HG03196 (cell line): ENCODE measurements around the gene GNA15.

ENCODE experiments used
- ATAC-seq: cut with Tn5 transposase; IDR thresholded peaks from one replicate; pipeline ENCODE4 v1.9.1; 2021; ENCODE audit not compliant: unreplicated experiment

GNA15 gene

DNA sequence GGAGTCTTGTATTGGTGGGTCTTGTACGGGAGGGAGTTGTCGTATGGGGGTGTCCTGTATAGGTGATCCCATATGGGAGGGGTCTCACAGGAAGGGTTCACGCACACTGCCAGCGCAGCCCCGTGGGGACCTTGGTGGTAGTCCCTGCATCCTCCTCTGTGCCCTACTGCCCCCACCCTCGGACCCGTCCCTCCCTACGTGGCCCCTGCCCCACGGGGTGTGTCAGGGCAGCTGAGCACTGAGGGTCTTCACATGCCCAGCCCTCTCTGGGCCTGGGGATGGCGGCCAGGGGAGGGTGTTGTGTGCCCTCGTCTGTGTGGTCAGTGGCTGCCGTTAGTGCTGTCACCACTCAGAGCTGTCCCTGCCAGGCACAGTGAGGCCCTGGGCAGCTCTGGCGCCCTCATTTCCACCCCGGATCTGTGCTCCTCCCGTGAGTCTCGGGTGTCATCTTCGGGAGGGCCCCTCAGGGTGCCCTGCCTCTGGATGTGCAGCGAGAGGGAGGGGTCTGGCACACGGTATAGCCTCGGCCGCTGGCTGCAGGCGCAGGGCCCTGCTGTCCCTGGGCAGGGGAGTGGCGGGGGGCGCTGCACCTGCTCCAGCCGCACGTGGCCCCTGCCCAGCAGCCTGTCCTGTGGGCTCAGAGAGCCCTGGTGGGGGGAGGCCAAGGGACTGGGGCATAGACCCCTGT is 16.0 kb upstream of the GNA15 start:
- ATAC-seq: no peak

DNA sequence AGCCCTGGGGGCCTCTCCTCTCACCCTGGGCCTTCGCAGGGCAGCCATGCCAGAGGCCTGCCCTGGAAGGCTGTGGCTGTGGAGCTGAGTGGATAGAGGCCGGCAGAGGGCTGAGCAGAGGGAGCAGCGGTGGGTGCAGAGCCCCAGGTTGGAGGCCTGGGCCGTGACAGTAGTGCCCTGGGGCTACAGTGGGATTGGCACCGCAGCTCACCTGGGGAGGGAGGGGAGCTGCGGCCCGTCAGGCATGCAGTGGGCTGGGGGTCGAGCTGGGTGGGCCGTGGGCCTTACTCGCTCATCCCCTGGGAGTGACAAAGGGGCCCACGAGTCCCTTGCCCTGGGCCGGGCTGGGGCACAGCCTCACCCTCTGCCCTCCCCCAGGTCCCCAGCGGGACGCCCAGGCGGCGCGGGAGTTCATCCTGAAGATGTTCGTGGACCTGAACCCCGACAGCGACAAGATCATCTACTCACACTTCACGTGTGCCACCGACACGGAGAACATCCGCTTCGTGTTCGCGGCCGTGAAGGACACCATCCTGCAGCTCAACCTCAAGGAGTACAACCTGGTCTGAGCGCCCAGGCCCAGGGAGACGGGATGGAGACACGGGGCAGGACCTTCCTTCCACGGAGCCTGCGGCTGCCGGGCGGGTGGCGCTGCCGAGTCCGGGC is 15.1 kb upstream of the GNA15 start:
- no peak for ATAC-seq

DNA sequence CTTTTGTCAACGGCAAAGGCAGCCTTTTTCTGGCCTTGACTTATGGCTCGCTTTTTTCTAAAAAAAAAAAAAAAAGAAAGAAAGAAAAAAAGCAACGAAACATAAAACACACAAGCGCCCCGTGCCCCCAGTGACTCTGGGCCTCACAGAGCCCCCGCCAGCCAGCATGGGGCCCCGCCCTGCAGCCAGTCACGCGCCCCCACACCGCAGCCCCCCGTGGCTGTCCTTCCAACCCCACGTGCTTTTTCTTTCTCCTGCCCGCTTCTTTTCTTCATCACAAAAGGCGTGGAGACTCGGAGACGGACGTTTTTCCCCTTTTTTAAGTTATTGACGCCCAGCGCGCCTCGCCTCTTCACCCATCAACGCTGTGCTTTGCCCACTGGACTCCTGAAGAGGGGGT is 14.4 kb upstream of the GNA15 start:
- ATAC-seq: no peak

DNA sequence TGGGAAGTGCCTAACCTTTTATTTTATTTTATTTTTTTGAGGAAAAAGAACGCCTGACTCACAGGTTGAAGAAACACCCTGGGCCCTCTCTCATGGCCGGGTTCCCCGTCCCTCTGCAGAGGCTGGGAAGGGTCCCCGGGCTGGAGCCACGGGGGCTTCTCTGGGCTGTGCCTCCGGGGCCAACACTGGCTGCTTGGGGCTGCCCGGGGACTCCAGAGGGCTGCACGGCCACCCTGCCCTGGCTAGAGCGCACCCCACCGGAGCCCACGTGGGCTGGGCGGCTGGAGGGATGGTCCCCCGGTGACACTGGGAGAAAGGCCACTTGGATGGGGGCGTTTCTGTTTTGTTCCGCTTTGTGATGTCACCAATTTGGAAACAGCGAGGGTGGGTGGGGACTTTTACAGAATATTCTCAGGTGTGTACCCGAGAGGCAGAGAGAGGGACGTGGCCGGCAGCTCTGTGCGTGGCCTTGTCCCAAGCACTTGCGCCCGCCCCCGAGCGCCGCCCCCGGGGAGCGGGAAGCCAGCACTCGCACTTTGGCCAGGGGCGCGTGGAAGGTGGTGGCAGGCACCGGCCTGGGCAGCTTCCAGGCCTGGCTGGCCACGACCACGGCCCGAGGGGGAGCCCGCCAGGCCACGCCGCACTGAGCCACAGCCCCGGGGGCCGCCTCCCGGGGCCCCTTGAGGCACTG is 13.9 kb upstream of the GNA15 start:
- no peak for ATAC-seq

DNA sequence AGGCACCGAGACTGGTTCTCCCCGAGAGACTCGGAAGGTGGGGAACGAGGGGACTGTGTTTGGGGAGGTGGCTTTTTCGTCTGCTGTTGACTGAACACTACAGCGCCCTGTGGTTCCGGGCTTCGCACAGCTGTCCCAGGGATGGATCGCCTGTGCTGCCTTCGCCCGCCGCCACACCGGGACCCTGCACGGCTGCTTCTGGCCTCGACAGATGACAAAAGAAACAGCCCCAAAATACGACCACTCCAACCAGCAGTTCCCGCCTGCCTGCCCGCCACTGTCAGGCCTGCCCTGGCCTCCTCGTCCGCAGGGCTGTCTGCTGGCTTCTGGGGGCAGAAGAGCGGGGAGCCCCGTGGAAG is 13.3 kb upstream of the GNA15 start:
- no peak for ATAC-seq

DNA sequence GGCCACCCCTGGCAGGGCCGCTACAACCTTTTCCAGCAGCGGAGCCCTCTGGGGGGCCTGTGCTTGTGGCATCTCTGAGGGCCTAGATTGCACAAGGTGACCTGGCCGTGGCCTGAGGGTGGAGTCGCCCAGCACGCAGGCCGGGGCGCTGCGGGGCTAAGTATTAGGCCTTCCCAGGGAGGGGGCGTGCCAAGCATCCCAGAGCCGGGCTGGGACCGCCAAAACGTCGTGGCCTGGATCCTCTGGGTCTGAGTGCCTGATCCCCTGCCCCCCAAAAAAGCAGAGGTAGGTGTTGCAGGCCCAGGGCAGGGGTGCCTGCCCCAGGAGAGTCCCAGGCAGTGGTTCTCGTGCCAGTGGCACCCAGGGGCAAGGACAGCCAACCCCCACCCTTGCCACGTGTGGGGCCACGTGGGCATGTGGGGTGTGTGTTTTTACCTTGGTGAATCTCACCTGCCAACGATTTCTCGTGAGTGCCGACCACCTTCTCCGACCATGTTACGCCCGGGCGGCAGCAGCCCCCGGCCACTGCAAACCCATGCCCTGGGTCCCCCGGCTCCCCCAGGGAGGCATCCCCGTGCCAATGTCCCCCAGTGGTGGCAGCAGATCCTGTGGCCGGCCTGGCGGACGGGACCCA is 12.6 kb upstream of the GNA15 start:
- no peak for ATAC-seq

DNA sequence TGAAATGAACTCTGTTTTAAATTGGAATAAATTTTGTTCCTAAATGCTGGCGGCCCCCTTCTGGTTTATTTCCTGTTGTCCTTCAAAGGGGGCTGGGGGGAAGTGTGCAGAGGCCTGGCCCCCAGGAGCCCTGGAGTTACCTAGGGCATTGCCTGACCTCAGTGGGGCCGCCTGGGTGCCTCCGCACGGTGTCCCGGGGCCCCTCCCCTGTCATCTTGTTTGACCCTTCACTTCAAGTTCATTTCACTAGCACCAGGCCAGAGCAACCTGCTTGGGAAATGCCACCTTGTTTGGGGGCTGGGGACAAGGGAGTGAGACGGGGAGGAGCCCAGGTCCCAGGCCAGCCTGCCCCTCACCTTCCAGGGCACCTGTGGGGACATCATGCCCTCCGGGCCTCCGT is 11.9 kb upstream of the GNA15 start:
- ATAC-seq: no peak

DNA sequence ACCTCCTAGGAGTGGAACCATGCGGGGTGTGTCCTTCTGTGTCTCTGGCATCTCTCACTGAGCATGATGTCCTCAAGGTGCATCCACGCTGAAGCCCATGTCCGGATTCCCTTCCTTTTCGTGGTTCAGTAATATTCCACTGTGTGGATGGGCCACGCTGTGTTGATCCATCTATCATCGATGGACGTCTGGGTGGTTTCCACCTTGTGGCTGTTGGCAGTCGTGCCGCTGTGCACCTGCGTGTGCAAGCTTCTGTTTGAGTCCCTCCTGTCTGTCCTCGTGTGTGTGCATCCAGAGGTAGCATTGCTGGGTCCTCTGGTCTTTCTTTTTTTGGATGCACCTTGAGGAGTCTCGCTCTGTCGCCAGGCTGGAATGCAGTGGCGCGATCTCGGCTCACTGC is 11.2 kb upstream of the GNA15 start:
- ATAC-seq: no peak

DNA sequence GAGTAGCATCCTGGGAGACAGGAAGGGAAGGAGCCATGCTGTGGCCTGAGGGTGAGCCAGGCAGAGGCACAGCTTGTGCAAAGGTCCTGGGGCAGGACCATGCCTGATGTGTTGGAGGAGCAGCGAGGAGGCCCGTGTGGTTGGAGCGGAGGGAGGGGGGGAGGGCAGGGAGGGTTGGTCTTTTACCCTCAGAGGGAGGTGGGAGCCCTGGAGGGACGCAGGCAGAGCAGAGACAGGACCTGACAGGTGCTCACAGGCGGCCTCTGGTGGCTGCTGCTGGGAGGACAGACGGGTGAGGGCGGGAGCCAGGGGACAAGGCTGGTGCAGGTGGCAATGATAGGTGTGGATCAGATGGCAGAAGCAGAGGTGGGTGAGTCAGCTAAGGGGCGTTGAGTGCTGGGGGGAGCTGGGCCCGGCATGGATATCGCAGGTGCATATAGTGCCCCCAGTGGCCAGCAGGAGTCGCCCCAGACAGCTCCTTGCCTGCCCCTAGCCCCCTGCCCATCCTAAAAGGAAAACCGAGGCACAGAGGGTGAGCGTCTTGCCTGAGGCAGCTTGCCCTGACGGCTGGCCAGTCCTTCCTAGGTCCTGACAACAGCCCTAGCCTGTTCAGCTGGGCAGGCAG is 9.8 kb upstream of the GNA15 start:
- ATAC-seq: no peak

DNA sequence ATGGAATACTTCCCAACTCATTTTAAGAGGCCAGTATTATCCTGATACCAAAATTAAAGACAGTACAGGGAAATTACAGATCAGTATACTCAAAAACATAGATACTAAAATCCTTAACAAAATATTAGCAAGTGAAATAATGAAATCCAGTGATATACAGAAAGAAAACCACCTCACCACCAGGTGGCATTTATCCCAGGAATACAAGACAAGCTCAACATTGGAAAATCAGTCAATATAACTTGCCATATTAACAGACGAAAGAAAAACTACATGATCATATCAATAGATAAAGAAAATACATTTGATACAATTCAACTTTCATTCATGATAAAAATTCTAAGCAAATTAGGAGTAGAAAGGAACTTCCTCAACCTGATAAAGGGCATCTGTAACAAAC is 6.7 kb upstream of the GNA15 start:
- no peak for ATAC-seq

DNA sequence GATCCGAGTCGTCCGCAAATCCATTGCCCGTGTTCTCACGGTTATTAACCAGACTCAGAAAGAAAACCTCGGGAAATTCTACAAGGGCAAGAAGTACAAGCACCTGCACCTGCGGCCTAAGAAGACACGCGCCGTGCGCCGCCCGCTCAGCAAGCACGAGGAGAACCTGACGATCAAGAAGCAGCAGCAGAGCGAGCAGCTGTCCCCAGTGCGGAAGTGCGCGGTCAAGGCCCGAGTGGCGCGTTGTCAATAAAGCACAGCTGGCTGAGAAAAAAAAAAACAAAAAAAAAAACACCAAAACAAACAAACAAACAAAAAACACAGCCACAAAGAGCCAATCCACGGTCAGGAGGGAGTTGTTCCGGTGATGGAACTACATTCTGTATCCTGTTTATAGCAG is 4.7 kb upstream of the GNA15 start:
- no peak for ATAC-seq

DNA sequence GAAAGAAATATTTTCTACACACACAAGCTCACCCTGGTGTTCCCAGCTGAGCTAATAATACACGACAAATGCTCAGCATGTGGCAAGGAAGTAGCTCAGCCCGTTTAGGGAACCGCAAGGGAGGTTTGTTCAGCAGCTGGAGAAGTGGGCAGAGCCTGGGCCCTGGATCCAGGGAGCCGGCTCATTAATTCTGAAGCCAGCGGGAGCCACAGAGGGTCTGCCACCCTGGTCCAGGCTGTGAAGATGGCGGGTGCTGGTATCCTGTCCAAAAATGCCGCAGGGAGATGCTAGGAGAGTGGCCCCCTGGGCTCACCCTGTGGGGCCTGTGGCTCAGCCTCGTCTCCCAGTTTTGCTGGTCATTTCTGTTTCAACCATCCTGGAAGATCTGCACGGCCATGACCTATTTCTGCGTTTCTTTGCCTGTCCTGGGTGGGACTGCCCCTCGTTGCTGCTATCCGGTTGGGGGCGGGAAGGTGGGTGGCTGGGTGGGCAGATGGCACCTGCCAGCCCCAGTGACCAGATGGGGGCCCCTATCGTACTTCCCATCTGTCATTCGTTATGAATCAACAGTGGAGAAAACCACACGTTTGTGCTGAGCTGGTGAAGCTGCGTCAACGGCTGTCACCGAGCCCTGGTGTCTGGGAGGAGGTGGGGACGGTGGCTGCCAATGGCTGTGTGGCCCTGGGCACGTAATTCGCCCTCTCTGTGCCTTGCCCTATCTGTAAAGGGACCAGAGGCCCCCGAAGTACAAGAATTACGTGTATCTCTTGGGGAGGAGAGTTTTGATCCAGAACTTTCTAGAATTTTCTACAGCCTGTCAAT is 2.7 kb upstream of the GNA15 start:
- ATAC-seq: peak; percentile 55

DNA sequence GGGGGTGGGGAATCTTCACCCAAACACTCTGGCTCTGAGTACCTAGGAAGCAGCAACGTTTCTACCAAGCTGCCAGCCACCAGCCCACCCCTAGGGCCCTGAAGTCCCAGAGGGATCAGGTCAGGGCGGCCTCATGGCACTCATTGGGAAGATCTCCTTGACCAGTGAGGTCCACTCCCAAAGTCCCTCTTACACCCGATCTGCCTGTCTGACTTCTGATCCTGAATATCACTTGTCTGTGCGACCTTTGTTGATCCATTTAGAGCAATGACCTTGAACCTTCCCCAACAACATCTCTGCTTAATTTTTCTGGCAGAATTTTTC is 2.1 kb upstream of the GNA15 start:
- ATAC-seq: no peak

DNA sequence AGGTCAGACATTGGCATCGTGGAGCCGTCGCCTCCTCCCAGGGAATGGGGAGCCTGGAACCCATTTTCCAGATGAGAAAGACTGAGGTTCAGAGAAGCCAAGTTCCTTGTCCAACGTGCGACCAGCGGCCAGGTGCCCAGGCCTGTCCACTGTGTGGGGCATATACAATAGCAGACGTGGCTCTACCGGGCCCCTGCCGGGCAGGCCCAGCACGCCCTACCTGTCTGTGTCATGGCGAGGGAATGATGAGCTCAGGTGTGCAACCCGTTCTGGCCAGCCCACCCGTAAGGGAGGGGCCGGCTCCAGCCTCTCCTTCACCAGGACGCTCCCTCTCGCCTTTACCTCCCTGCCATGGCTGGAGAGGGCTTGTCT is 837 bp downstream of the GNA15 start:
- no peak for ATAC-seq

DNA sequence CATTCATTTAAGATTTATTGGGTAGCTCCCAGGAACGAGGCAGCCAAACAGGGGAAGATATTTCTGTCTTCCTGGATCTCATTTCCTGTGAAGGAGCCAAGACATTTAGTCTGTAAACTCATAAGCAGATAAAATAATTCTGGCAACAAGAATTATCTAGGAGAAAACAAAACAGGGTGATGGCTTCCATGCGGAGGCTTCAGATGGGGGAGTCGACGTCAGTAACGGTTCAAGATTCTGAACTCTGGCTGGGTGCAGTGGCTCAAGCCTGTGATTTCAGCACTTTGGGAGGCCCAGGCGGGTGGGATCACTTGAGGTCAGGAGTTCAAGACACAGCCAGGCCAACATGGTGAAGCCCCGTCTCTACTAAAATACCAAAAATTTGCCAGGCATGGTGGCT is 1.3 kb downstream of the GNA15 start:
- ATAC-seq: no peak

DNA sequence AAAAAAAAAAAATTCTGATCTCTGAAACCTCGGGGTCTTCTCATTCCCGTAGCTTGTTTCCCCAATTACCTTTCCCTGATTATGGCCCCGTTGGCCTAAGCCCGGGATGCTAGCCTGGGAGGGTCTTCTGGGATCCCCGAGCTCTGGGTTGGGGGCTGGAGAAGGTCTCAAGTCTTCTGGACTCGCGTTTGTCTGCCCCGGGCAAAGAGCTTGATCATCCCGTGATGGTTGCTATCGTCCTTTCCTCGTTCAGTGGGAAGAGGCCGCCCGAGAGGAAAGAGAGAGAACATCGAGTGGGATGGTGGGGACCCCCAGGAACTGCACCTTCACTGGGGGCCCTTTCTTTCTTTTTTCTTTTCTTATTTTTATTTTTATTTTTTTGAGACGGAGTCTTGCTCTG is 2.4 kb downstream of the GNA15 start:
- no peak for ATAC-seq

DNA sequence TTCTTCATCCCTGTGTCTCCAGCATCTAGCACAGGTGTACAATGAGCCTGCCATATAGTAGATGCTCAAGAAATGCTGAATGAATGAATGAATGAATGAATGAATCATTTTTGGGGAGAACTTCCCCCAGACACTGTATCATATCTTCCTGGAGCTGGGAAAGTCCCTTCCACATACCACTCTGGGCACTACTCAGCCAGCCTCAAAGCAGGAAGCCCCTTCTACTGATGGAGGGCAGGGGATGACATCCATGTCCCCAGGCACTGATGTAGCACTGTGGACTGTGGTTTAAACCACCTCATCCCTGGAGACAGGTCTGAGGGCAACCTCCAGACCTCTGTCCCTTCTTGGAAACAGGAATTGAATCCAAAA is 4.8 kb downstream of the GNA15 start:
- ATAC-seq: no peak

DNA sequence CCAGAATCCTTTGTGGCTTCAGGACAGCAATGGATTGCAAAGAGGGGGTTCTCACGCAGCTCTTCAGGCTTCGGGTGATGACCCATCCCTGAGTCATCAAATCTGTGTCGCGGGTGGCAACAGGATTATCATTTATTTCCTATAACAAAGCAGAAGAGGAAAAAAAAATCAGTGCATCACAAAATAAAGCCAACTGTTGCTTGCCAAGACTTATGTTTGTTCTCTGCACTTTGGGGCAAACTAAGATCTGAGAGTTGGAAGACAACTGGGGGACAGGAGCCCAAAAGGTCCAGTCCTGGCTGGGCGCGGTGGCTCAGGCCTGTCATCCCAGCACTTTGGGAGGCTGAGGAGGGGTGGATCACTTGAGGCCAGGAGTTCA is 6.4 kb downstream of the GNA15 start:
- ATAC-seq: no peak

DNA sequence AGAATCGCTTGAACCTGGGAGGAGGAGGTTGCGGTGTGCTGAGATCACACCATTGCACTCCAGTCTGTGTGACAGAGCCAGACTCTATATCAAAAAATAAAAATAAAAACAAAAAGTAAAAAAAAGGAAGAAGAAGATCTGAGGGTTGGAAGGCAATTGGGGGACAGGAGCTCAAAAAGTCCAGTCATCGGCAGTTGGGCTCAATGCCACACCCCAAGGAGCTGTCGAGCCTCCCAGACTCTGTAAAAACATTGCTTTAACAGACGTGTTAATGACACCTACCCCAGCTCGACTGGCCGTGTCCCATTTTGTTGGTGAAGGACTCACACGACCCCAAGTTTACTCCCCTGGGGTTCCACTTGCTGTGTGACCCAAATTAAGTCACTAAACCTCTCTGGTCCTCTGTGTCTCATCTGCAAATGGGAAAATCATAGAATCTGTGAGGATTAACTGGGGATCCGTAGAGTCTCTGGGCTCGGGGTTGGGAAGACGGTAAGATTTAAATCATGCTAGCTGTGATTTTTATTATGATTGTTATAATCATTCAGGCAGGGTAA is 7.0 kb downstream of the GNA15 start:
- no peak for ATAC-seq

DNA sequence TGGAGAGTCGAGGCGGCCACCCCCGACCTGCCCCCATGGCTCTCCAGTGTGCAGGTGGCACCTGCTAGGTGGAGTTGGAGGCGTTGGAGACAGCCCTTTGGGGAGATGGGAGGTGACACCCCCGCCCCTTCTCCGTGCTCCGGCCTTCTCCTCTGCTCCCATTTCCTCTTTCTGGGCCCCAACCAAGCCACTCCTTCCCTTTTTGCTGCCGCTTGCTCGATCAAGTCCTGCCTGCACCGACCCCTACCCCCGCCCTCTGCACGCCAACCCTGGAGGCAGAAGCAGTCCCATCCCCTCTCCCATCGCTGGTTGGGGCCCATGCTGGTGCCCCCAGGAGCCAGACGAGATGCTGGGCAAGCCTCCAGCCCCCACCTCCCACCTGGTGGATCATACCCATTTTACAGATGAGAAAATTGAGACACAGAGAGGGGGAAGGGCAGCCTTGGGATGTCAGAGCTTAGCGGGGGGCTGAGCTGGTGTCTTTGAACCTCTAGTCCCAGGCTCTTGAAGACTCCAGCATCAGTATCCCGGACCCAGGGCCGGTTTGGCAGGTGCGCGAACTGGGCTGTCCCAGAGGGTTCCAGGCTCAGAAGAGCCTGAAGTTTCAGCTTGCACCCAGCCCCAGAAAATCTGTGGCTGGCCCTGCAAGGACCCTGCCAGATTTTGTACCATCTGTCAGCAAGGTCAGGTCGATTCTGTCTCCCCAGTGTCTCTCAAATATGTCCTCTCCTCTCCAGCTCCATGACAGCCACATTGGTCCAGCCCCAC is 10.3 kb downstream of the GNA15 start:
- no peak for ATAC-seq
